GM19463 (cell line): Measurements from ENCODE around the gene NPTXR.

Source experiments
- ATAC-seq: cut with Tn5 transposase; IDR thresholded peaks from one replicate; pipeline ENCODE4 v1.9.1; 2021; ENCODE audit warnings: mild to moderate bottlenecking, moderate library complexity; ENCODE audit not compliant: unreplicated experiment

Gene NPTXR

DNA sequence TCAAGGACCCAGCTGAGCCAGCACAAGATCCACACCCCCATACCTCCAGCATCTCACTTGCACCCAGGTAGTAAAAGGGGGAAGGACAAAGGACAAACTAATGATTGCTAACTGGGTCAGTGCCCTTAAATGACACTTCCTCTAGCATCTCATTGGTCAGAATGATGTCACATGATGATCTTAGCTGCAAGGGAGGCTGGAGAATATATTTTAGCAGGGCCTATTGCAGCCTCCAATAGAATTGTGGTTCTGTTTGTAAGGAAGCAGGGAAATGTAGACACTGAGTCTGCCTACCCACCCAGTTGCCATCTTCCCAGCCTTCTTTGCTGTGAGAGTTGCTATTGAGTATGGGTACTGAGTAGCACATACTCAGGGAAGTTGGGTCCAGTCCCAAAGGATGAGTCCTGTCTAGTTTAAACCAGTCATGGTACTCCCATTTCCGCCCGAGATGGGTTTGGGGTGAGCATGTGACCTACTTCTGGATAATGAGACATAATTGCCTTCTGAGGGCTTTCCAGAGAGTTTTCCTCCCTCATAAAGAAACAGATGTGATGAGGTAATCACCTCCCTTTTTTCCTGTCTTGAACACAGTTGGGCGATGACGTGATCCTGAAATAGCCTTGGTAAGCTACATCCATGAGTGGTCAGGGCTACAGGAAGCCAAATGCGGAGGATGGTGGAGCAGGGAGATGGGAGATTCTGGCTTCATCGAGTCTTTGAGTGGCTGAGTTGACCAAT lies 44.4 kb downstream of the NPTXR start:
- no peak for ATAC-seq

DNA sequence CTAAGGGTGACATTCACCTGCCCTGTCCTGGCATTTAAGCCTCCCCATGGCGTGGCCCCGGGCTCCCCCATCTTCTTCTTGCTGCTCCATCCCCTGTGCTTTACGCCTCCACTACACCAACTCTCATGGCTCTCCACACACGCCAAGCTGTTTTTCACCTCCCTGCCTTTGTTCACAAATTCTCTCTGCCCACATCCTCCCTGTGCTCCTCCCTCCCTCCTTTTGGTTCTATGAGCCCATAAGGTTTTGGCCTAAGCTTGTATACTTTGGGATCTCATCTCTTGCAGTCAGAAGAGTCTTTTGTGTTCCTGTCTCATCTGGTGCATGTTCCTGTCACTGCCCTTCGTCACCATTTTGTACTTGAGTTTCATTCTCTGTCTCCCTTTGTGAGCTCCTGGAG lies 45.3 kb downstream of the NPTXR start:
- ATAC-seq = no peak

DNA sequence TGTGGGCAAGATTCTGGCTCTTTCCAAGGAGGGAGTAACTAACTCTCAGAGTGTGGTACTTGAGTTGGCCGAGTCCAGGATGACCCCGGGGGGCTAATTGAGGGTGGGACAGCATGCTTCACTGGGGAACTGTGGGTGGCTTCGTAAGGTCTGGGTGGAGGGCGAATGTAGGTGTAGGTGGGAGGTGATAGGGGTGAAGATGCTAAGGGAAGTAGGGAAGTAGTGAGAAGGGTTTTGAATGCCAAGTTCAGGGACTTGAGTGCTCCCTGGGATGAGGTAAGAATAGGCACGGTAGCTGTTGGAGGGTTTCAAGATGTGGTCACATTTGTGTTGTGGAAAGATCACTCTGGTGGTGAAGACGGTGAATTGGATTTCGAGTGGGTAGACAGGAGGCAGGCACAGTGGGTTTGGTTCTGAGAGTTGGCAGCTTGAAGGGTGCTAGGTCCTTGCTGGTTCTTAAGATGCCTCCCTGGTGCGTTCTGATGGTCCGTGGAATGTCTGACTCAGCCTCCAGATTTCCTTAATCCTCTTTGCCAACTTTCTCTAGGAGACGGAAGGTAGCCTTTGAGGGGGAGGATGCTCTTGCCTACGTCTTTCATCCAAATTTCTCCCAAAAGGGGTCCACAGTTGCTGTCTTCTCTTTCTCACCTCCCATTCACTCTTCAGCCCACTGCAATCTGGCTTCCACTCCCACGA lies 47.4 kb downstream of the NPTXR start:
- no peak for ATAC-seq

DNA sequence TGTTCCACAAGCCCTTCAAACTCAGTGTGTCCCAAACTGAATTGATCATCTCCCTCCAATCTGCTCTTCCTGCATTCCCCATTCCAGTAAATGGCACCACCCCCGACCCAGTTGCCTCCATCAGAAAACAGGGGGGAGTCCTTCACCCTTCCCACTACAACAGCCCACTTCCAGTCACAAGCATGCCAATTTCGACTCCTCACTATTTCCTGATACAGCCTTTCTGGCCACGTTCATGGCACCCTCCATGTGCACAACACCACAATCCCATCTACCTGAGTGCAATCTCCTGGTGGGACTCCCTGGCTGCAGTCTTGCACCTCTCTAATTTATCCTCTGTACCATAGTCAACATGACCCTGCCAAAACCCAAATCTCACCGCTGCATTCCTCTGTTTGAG lies 48.3 kb downstream of the NPTXR start:
- ATAC-seq = no peak

DNA sequence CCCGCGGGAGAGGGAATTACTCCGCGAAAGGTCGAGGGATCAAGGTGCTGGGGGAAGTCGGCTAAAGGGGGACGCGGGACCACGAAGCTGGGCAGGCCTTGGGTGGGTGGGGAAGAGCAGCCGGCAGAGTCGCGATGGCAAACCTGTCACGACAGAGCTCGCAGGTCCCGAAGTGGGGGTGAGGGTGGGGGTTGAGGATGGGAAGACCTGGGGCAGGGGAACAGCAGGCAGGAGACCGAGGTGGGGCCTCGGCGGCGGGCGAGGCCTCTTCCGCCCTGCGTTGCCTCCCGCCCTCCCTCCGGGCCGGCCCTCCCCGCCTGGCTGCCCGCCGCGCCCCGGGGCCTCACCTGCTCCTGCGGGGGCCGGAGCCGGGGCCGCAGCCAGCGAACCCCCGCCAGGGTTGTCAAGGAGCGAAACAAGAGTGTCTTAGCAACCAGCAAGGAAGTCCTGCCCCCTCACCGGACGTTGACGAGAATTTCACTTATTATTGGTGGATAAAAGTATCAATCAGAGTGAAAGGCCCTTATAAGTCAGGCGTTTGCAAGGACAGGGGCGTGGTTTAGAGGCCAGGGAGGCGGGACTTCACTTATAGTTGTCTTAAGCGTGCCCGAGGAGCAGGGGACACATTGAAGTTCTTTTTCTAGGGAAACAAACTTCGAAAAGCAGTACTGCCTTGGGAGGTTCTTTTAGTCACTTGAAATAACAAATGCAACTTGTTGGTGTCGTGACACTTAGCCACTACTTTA lies 49.9 kb downstream of the NPTXR start, which contains the start of gene DNAL4:
TSS of gene DNAL4 (minus strand) at position 423 of the 746 bp plus-strand sequence. CDS start 11,412 bp downstream, outside the sequence.
- ATAC-seq = peak; percentile 98

DNA sequence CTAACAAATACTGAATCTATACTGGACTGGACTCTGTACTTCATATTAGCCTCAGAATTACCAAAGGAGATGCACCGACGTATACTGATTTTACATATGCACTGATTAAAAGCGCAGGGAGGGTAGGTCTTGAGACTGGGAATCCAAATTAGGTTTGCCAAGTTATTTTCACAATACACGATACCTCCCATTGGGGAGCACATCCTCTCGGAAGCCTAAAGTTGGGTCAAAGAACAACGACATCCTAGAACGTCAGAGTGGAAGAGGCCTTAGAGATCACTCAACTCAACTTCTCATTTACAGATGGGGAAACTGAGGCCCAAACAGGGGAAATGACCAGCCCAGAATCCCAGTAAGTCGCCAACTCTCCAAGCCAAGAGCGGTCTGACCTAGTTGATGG lies 50.5 kb downstream of the NPTXR start:
- ATAC-seq = no peak

DNA sequence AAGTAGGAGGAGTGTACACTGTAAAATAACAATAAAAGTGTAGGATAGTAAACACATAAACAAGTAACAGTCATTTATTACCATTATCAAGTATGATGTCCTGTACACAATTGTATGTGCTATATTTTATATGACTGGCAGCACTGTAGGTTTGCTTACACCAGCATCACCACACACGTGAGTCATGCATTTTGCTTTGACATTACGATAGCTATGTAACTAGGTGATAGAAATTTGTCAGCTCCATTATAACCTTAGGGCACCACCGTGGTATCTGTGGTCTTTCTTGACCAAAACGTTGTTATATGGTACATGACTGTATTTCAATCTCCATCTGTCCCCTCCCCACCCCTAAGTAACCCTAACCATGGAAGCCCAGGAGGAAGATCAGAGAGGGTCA lies 51.0 kb downstream of the NPTXR start:
- ATAC-seq = no peak

DNA sequence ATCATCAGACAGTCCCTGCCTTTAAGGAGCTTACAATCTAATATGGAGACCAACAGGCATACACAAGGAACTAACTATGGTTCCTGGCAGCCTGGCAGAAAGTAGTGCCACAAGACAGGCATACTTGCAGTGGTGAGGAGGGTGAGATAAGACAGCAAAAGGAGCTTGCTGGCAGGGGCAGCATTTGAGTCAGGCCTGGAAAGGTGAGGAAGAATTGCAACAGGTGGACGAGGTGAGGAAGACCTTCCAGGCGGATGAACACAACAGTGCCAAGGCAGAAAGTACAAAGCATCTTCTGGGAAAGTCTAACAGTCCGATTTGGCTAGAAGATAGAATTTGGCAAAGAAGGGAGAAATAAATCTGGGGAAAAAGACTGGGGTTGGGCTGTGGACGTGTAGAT lies 54.2 kb downstream of the NPTXR start:
- ATAC-seq = no peak

DNA sequence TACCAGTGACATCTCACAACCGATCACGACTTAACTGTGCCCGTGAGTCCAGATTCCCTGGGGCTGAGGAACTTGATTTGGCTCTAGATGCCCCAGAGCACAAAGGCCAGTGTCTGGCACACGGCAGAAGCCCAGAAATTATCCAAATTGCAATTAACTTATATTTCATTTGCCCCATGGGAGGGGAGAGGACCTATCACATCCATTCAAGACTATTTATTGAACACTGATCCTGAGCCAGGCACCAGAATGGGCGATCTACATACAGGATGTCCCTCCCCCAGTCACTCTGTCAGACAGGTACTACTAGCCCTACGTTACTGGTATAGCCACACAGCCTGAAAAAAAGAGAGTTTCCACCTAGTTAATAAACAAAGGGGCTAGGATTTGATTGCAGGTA lies 55.0 kb downstream of the NPTXR start:
- no peak for ATAC-seq

DNA sequence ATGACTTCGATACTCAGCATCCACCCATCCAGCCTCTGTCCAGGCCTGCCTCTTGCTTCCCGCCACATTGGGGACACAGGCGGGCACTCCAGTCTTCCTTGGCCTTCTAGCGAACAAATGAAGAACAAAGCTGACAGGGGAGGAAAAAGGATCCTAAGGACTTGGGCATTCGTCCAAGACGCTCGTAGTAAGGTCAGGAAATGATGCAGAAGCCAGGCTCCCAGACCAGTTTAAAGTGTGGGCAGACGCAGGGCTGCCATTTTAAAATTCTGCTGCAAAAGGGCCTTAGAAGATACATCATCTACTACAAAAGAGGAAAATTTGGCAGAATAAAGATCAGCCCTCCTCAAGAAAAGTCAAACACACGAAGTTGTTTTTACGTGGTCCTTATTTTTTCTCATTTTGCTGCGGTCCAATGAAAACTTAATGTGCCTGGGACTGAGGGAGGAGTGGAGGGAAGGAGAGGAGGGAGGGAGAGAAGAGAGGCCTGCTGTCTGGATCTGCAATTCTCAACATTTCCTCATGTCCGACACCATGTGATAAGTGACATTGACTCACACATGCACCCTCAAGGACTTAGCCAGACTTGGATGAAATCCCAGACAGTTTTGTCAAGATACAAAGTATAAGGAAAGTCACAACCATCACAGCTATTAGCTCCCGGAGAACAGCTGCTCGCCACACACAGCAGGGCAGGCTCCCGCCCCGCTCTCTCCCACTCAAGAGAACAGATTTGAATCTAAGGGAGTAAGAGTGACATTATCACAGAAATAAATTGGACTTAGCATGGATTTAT lies 55.6 kb downstream of the NPTXR start:
- no peak for ATAC-seq

DNA sequence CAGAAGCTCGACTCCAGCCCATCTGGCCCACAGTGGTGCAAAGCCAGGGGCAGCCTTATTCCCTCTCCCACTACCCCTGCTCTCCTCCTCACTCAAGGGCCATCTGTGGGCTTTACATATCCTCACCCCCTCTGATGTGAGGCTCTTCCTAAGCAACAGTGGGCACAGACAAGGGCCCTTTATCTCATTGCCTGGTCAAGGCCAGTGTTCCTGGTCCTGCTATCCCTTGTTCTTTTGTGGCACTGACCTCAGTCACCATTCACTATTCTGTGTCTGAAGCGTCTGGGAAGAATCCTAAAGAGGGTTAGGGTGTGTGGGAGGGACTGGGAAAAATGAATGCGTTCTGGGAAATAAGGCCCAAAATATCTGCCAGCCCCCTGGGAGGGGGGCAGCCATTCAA lies 57.2 kb downstream of the NPTXR start:
- ATAC-seq = no peak

DNA sequence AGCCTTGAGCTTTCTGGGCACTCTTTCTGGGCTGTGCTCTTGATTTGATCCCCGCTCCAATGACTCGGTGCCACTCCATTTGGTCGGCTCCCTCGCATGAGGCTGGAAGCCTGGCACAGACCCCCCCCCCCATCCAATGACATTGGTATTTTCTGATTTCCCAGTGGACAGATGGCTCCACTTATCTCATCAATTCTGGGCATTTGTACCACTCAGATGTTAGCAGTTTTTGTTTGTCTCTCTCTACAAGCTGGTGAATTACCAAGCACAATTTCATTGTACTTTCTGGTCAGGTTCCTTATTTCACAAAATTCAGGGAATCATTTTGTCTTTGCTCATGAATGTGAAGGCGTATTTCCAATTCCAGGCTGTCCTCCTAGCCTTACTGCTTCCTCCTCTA lies 59.0 kb downstream of the NPTXR start:
- ATAC-seq = no peak

DNA sequence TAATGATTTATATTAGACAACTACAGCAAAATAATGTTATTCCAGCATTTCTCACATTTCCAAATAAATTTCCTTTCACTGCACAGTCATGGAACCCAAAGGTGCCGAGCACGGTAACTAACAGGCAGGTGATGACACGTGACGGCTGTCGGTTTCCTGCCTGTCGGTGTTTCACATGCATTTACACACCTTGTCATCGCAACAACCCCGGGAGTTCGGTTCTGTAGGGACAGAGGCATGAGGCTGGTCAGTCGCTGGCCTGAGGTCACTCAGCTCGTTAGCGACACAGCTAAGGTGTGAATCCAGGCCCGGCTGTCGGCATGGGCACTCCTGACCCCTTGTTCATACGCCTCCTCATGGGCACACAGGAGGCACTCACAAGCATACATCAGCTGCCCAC lies 59.8 kb downstream of the NPTXR start:
- no peak for ATAC-seq

DNA sequence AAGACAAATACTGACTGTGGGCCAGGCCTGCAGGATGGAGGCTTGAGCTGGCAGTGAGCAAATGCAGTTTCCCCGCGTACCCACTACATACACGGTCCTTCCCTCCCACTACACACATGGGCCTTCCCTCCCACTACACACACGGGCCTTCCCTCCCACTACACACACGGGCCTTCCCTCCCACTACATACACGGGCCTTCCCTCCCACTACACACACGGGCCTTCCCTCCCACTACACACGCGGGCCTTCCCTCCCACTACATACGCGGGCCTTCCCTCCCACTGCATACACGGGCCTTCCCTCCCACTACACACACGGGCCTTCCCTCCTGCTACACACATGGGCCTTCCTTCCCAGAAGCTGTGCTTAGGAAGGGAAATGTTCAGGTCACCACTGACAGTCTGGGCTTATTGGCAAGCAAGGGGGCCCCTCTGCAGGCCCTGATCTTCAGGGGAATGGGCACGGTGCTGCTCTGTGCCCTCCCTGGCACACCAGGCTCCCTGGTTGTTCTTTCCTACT lies 60.7 kb downstream of the NPTXR start:
- no peak for ATAC-seq

DNA sequence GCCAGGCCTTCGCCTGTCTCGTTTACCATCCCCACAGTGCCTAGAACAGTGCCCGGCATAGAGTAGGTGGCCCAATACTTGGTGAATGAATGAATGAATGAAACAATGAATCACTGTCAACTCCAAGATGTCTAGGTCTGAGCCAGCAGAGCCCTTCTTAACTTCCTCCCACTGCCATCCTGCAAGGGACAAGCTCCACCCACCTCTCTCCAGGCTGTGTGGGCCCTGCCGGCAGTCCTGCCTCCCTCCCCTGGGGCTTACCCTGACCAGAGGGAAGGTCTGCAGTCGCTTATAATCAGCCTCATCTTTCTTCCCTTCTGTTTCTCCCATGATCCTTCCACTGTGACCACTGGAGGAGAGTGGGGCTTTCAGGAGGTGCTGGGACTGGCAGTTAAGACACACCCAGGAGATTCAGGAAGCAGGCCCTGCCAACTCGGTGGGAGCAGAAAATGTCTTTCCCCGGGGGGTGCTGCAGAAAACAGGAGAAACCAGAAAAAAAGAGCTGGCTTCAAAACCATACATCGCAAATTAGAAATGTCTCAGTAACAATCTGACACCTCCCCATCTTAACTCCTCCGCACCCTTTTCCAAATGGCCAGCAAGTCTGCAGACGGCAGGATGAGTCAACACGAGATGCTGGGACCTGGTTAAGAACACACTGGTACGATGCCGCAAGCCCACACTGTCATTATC lies 61.3 kb downstream of the NPTXR start:
- no peak for ATAC-seq

DNA sequence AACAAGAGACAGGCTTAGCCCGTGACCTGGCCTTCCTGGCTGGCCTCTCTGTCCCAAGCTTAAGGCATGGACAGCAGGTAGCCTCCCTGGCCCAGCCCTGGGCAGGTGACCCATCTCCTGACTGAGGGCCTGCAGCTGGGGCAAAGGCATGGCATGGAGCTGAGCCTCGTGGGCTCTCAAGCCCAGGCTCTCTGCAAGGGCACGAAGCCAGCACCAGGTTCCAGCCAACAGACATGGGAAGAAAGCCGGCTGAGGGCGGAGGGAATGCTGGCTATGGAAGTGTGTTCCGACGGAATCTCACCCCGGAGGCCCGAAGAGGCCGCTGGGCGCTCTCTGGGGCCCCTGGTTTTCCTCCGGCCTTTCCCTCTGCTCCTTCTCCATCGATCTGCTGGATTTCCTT lies 62.8 kb downstream of the NPTXR start:
- no peak for ATAC-seq

DNA sequence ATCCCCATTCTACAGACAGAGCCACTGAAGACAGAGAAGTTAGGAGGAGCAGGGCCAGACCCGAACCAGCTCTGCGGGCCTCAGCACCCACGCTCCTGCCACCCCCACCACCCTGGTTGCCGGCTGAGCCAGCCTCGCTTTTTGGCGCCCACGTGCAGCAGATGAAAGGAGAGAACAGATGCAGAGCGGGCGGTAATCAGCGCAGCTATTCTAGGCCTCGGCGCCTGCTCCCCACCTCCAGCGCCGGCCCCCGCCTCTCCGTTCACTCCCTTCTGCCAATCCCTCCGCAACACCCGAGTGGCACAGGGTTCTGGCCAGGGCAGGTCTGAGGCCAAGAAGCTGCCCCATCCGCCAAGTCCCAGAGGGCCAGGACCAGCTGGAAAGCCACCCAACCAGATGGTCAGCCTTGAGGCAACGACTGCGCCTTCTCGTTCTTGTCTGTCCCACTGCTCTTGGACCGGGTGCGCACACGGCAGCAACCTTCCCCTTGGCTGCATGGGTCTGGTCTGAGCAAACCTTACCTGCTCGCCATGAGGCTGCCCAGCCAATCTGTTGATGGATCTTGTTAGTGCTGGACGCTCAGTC lies 66.6 kb downstream of the NPTXR start:
- ATAC-seq = no peak

DNA sequence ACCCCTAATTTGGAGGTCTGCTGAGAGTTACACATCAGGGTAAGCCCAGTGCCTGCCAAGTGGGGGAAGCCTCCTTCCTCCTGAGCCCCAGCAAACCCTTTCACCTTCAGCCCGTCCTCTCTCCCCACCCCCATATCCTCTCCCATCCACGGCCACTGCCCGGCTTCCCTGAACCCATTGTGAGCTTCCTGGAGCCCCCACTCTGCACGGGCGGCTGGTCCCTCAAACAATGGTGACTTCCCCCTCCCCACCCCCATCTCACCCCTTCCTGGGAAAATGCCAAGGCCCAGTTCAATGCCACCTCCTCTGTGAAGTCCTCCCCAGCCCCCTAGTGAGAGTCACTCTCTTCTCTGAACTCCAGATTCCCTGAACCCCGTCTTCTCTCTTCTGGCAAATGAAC lies 67.7 kb downstream of the NPTXR start:
- ATAC-seq = no peak

DNA sequence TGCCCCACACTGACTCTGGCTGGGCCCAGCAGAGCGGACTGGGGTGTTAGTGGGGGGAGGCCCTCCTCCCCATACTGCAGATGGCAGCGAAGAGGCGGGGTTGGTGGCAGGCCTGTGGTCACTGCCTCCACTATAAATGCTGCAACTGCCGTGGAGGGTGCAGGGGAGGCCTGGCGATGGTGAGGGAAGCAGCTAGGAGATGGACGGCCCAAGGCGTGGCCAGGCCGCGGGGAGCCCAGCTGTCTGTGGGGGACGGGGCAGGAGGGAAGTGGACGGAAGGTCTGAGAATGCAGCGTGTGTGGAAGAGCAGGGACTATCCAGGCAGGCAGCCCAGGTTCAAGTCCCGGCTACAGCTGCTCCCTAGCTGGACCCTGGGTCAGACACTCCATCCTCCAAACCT lies 68.2 kb downstream of the NPTXR start:
- ATAC-seq = no peak
